GM12892 (cell line): ENCODE data around the gene SERAC1.

ENCODE experiments used
- POLR2A ChIP-seq: IDR thresholded peaks from 2 replicates; pipeline ENCODE4 v1.6.1; 2011; ENCODE audit warnings: low read depth, low read length, control low read depth
- POLR2AphosphoS5 ChIP-seq: IDR thresholded peaks from 2 replicates; pipeline ENCODE4 v1.6.1; 2011; ENCODE audit warnings: low read depth, low read length, control low read depth

DNA sequence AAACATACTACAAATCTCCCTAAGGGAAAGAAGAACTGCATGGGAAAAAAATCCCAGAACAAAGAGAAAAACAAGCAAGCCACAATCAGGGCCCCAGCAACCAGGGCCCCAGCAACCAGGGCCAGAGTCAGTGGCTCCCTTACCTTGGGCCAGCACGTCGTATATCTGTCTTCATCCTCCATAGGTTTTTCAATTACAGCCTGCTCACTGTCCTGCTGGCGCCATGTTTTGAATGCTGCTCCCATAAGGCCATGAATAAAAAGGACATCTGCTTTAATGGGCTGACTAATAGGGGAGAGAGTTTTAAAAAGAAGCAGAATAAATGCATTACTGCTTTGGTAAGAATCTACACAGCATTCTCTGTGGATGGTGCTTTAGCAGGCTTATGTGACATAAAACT, 49.2 kb downstream of the SERAC1 start:
- TF ChIP-seq POLR2AphosphoS5 = no peak
- TF ChIP-seq POLR2A = no peak
